Eye (tissue), 1 donor: ENCODE results near the gene TRIP10.
A peak's percentile ranks its signal among the peaks of the same experiment; 100 is the strongest.

Source experiments
- DNase-seq: peaks from one replicate; pipeline ENCODE4 v3.0.0-alpha.2; 2015

Gene TRIP10

GRCh38 chr19:6712692-6713670 is 26.5 kb upstream of the TRIP10 start:
- DNase-seq = no peak

DNA sequence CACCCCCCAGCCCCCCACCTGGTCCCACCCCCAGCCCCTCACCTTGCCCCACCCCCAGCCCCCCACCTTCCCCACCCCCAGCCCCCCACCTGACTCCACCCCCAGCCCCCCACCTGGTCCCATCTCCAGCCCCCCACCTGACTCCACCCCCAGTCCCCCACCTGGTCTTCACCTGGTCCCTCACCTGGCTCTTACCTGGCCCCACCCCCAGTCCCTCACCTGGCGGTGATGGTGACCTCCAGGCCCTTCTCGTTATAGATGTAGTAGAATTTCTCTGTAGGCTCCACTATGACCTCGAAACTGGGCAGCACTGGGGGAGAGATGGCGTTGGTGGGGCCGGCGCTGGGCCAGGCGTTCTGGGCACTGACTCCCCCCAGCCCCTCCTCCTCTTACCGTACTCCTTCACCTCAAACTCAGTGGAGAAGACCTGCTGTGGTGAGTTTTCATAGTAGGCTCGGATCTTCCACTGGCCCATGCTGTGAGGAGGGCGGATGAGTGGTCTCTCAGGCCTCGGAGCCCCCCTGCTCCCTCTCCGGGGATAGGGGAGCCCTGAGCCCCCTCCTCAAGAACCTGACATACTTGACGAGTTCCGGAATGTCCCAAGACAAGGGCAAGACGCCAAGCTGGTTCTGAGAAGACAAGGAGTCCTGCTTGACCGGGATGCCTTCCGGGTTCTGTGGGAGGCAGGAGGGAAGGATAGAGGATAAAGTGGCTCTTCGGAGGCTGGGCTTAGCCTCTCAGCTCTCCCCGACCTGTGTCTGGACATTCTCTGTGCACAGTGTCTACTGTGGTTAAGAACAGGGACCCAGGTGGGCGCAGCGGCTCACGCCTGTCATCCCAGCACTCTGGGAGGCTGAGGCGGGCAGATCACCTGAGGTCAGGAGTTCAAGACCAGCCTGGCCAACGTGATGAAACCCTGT is 25.4 kb upstream of the TRIP10 start:
- DNase-seq = no peak

DNA sequence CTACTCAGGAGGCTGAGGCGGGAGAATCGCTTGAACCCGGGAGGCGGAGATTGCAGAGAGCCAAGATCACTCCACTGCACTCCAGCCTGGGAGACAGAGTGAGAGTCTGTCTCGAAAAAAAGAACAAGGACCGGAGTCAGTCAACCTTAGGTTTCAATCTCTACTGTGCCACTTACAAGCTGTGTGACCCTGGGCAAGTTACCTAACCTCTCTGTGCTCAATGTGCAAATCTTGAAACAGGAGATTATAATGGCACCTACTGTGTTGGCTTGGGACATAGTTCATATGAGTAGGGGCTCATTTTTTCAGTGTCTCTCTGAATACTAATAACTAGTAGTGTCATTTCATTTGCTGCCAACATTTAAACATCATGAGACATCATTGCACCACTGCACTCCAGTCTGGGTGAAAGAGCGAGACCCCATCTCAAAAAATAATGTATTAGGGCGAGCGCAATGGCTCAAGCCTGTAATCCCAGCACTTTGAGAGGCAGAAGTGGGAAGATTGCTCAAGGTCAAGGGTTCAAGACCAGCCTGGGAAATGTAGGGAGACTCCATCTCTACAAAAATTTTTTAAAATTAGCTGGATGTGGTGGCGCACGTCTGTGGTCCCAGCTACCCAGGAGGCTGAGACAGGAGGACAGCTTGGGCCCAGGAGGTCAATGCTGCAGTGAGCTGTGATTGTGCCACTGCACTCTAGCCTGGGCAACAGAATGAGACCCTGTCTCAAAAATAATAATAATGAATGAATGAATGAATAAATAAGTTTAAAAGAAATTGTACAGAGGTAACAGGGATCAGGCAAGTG is 24.5 kb upstream of the TRIP10 start:
- no peak for DNase-seq

DNA sequence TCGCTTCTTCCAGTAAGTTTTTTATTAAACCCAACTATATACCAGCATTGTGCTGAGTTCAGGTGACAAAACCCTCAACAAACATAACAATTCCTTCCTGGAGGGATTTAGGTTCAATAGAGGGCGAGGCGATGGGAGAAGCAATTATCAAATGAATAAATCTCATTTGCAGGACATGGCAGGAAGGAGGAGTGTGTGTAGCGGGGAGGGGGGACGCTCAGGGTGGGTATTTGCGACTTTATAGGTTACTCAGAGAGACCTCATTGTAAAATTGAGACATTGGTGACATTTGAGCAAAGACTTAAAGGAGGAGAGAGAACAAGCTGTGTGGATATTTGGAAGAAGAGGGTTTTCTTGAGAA is 22.9 kb upstream of the TRIP10 start:
- no peak for DNase-seq

DNA sequence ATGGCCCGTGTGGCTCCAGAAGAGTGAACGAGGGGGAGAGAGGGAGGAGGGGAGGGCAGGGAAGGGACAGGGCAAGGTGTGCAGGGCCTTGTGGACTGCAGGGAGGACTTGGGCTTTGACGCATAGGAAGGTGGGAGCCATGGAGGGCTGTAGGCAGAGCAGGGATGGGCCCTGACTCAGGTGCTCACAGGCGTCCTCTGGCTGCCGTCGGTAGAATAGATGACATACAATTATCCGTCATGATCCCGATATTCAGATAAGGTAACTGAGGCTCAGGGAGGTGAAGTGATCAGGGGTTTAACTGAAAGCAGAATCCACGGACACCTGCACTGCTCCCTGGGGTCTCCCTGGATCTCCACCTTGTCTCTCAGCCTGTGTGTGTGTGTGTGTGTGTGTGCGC is 22.4 kb upstream of the TRIP10 start:
- DNase-seq = no peak

- peak; percentile 48 for DNase-seq
Measured at GRCh38 chr19:6717441-6717971, 22.0 kb upstream of the TRIP10 start.

- no peak for DNase-seq
Measured at GRCh38 chr19:6718111-6718740, 21.3 kb upstream of the TRIP10 start.

GRCh38 chr19:6718741-6719539 is 20.5 kb upstream of the TRIP10 start:
- peak; percentile 21 for DNase-seq

DNA sequence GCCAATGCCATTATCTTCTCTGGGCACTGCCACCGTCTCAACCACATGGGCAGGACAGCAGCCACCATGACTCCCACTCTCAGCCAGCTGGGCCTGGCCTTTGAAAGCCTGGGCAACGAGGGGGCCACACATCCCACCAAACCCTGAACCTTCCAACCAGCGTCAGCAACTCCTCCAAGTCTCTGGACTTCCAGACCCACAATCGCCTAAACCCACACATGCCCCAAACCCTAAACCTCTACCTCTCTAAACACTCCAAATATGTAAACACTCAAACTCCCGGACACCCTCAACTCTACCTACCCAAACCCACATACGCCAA is 20.0 kb upstream of the TRIP10 start:
- no peak for DNase-seq

GRCh38 chr19:6719992-6720368 is 19.5 kb upstream of the TRIP10 start:
- DNase-seq = no peak

GRCh38 chr19:6720369-6721137 is 18.9 kb upstream of the TRIP10 start, which contains the start of gene C3:
Gene C3, minus strand, starts transcription at chr19:6720650. Its CDS starts 61 bp downstream, at chr19:6720589.
- DNase-seq = no peak

DNA sequence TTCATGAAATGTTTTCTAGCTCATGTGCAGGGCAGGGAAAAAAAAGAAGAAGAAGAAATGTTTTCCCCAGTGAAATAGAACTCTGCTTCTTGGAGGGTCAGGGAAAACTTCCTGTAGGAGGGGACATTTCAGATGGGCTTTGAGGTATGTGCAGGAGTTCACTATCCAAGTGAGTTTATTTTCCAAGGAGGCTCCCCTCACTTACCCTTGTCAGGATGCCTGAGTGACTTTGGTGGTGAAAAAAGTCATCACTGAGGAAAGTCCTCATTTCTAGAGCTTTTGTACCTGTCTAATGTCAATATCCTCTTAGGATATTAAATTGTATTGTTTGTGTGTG is 18.4 kb upstream of the TRIP10 start:
- no peak for DNase-seq

DNA sequence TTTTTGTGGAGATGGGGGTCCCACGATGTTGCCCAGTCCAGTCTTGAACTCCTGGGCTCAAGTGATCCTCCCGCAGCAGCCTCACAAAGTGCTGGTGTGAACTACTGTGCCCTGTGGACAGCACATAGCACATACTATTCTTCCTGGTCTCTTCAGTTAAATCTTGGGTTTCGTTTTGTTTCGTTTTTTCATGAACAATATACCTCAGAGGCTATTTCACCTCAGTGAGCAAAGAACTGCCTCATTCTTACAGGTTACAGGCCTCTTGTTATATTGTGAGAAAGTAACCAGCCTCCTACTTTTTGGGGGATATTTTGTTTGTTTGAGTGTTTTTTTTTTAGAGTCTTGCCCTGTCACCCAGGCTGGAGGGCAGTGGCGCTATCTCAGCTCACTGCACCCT is 17.7 kb upstream of the TRIP10 start:
- no peak for DNase-seq

DNA sequence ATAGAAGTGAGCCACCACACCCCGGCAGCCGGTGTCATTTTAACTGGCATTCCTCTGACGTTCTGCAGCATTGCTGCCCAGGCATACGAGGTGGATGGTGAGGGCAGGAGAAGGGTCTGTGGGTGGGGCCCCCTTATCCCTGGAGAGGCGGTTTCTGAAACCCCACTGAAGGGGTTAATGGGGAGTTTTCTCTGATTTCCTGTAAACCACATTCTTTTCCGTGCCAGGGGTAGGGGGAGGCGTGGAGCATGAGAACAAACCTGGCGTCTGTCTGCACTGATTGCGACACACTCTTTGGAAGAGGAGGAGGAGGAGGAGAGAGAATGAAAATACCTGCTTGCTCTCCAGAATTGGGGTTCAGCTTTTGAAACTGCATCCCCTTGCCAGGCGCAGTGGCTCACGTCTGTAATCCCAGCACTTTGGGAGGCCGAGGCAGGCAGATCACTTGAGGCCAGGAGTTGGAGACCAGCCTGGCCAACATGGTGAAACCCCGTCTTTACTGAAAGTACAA is 16.3 kb upstream of the TRIP10 start:
- no peak for DNase-seq

DNA sequence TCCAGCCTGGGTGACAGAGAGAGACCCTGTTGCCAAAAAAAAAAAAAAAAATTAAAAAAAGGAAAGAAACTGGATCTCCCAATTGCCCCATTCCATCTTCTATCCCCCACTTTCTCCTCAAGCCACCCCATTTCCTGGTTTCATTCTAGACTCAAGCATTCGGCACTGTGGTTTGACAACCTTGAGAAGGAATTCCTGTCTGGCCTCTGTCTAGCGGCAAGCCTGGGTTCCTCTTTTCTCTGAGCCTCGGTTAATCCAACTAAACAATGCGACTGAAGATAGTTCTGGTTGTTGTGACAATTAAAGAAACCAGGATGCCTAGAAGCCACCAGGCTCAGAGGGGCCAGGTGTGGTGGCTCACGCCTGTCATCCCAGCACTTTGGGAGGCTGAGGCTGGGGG is 15.7 kb upstream of the TRIP10 start:
- DNase-seq = no peak

DNA sequence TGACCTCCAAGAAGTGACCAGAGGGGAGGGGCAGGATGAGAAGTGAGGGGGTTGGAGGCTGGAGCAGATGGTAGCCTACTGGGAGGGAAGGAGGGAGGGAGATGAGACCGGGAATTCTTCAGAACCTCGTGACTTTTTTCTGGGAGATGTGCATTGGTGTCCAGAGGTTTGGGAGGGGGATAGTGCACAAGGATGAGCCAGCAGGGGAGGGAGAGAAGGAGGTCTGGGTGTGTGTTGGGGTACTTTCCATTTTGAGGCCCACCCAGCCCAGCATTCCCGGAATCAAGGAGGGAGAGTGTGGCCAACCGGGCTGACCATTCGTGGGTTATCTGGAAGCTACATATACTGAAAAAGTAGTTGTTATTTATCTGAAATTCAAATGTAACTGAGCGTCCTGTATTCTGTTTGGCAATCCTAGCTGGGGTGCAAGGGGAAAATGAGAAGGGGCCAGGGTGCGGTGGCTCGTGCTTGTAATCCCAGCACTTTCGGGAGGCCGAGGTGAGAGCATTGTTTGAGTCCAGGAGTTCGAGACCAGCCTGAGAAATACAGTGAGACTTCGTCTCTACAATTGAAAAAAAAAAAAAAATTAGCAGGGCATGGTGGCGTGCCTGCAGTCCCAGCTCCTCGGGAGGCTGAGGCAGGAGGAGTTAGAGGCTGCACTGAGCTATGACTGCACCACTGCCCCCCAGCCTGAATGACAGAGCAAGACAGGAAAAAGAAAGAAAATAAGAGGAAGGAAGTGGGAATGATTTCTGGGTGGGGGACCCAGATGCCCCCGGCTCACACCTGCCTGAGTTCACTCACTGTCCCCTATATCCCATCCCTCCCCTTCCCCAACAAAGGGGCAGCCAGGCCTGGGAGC is 14.6 kb upstream of the TRIP10 start:
- no peak for DNase-seq

DNA sequence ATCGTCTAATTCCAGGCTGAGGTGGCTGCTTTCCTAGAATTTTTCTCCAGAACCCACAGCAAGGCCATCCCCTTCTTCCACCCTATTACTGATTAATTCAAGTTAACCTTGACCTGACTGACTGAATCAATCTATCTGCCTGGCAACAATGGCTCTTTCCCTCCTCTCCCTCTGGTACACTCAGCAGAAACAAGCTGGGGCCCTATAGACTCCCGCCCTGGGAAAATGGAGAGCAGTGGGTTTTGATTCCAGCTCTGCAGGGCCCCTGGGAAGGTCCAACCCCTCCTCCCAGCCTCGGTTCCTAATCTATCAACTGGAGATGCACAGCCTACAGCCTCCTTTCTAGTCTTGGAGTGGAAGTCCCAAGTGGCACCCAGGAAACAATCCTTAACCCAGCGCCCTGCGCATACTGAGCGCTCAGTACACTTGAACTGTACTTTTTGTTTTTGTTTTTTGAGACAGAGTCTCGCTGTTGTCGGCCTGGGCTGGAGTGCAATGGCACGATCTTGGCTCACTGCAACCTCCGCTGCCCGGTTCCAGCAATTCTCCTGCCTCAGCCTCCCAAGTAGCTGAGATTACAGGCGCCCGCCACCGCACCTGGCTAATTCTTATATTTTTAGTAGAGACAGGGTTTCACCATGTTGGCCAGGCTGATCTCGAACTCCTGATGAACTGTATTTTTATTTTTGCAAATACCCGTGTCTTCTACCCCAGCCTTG is 13.8 kb upstream of the TRIP10 start:
- no peak for DNase-seq

GRCh38 chr19:6728346-6728745 is 11.1 kb upstream of the TRIP10 start:
- DNase-seq = no peak
